ENCODE measurements around the gene NOS1AP. TPM values are rescaled to one million over a fixed set of nuclear protein-coding genes. Genes with fewer than 3 reads are reported as not detected.

NOS1AP gene
- total RNA-seq, 1 experiment from 2014 or later = 5.3 TPM

DNA sequence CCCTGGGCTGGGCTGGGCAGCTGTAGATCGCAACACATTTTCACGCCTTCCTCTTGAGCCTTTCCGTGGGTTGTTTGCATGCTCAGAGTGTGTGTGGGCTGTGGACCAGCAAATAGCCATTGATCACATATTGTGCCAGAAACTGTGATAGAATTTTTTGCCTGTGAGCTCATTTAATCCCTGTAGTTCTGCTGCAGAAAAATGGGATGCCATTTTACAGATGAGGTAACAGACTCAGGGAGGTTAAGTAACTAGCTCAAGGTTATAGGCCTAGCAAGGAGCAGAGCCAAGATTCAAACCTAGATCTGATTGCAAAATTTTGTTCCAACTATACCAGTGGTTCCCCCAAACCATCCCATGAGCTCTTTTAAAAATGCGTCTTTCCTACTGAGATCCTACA, 296.7 kb downstream of the NOS1AP start:
- POLR2A ChIA-PET = no interaction called here
- CTCF ChIA-PET = no interaction called here

DNA sequence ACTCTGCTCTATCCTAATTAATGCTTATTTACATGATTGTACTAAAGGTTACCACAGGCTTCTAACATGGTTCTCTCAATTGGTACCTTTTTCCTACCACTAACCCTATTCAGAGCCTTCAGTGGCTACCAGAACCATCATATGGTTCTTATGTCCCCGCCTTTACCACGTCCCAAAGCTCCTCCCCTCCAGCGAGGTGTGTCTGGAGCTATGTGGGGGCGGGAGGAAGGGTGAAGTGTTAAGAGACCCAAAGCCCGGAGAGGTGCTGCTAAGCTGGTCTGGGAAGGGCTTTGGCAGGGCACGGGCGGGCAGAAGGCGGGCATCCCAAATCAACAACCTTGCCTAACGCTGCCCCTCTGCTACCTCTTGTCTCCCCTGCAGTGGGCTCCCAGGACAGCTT, 297.2 kb downstream of the NOS1AP start:
- Histone ChIP-seq H3K9me3 (ENCODE audit: control insufficient read depth in 1 of 2, insufficient read depth in 1 of 2, low read depth in 1 of 2, low read length in 2 of 2) (no peaks in the 10 kb centered on the region), H4K20me1 (ENCODE audit: insufficient read depth) (no peaks in the 10 kb centered on the region), H3K4me1 (ENCODE audit: control insufficient read depth in 1 of 2, insufficient read depth in 2 of 2, low read length in 2 of 2) (peaks cover 0 to 6% of the 10 kb centered on the region in 2 experiments; a peak in 1 of 4 replicates), H3K9ac (ENCODE audit: low read length) (no peak overlapping the region), H3K27ac (ENCODE audit: low read depth, low read length) (no peak overlapping the region), H3K4me2 (ENCODE audit: low read length) (no peak overlapping the region), H3K36me3 (ENCODE audit: control insufficient read depth in 1 of 2, insufficient read depth in 2 of 2, low read length in 2 of 2) (peaks cover 0 to 3% of the 10 kb centered on the region in 2 experiments; a peak in 1 of 4 replicates), H3K4me3 (replicated peaks in 1 of 2; ENCODE audit: low read depth in 1 of 2, low read length in 2 of 2) (no peak overlapping the region), H3K79me2 (ENCODE audit: insufficient read depth, low read length) (no peaks in the 10 kb centered on the region), H3K9me2 (ENCODE audit: insufficient read depth) (no peaks in the 10 kb centered on the region), H3K27me3 (ENCODE audit: insufficient read depth, low read length) (no peaks in the 10 kb centered on the region), H2AFZ (ENCODE audit: low read depth, low read length, poor library complexity, severe bottlenecking) (no peak overlapping the region)
- ATAC-seq (no peak; the same call in 1 of the 2 replicates), DNase-seq (ENCODE audit: low read depth, low spot score) (no peak)
- intact Hi-C loops (cut with micrococcal nuclease) = no loop called here
- BruUV-seq (replicated peaks) = no TSS peak
- POLR2A ChIA-PET = no interaction called here
- RAD21 ChIA-PET (ENCODE audit: low non-redundant PET in 1 of 2, low total read pairs in 2 of 2, uncharacterized antibody in 2 of 2, unreplicated experiment in 2 of 2) = no interaction called here
- CTCF ChIA-PET = no interaction called here
- TF ChIP-seq, protein P1, sequence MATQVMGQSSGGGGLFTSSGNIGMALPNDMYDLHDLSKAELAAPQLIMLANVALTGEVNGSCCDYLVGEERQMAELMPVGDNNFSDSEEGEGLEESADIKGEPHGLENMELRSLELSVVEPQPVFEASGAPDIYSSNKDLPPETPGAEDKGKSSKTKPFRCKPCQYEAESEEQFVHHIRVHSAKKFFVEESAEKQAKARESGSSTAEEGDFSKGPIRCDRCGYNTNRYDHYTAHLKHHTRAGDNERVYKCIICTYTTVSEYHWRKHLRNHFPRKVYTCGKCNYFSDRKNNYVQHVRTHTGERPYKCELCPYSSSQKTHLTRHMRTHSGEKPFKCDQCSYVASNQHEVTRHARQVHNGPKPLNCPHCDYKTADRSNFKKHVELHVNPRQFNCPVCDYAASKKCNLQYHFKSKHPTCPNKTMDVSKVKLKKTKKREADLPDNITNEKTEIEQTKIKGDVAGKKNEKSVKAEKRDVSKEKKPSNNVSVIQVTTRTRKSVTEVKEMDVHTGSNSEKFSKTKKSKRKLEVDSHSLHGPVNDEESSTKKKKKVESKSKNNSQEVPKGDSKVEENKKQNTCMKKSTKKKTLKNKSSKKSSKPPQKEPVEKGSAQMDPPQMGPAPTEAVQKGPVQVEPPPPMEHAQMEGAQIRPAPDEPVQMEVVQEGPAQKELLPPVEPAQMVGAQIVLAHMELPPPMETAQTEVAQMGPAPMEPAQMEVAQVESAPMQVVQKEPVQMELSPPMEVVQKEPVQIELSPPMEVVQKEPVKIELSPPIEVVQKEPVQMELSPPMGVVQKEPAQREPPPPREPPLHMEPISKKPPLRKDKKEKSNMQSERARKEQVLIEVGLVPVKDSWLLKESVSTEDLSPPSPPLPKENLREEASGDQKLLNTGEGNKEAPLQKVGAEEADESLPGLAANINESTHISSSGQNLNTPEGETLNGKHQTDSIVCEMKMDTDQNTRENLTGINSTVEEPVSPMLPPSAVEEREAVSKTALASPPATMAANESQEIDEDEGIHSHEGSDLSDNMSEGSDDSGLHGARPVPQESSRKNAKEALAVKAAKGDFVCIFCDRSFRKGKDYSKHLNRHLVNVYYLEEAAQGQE (IDR thresholded peaks at IDR 0.05; ENCODE audit: low read depth) = no peak
- TF ChIP-seq FOSL1 (IDR thresholded peaks at IDR 0.05; ENCODE audit: low read depth) = no peak
- TF ChIP-seq CTCF (IDR thresholded peaks at IDR 0.05 in 2 of 3, conservative IDR thresholded peaks at IDR 0.05 in 1 of 3; ENCODE audit: borderline replicate concordance in 1 of 3, insufficient read depth in 1 of 3, low read depth in 2 of 3, low read length in 2 of 3) = no peak
- no peak for TF ChIP-seq EZH2 (IDR thresholded peaks at IDR 0.05)
- no peak for TF ChIP-seq EGR1 (IDR thresholded peaks at IDR 0.05; ENCODE audit: low read depth)
- TF ChIP-seq MAX (IDR thresholded peaks at IDR 0.05) = no peak
- TF ChIP-seq ELF1 (IDR thresholded peaks at IDR 0.05; ENCODE audit: borderline replicate concordance, low read depth) = no peak

More for the DNA sequence above, 296.7 kb downstream of the NOS1AP start:
- H3K4me1 ChIP-seq (ENCODE audit: control insufficient read depth in 1 of 2, insufficient read depth in 2 of 2, low read length in 2 of 2) = peaks cover 0 to 6% of the 10 kb centered on the region in 2 experiments; a peak in 1 of 4 replicates
- no peak overlapping the region for H3K9ac ChIP-seq (ENCODE audit: low read length)
- no peak overlapping the region for H3K27ac ChIP-seq (ENCODE audit: low read depth, low read length)
- no peak for ATAC-seq
- no peaks in the 10 kb centered on the region for H3K27me3 ChIP-seq (ENCODE audit: insufficient read depth, low read length)
- intact Hi-C loops (cut with micrococcal nuclease) = no loop called here
- no TSS peak for BruUV-seq (replicated peaks)
- H3K36me3 ChIP-seq (ENCODE audit: control insufficient read depth in 1 of 2, insufficient read depth in 2 of 2, low read length in 2 of 2) = peaks cover 0 to 3% of the 10 kb centered on the region in 2 experiments; a peak in 1 of 4 replicates
- TF ChIP-seq RAD21 (IDR thresholded peaks at IDR 0.05; ENCODE audit: low read depth) = no peak
- no peak for DNase-seq (ENCODE audit: low read depth, low spot score)
- no peaks in the 10 kb centered on the region for H3K9me2 ChIP-seq (ENCODE audit: insufficient read depth)
- no peaks in the 10 kb centered on the region for H4K20me1 ChIP-seq (ENCODE audit: insufficient read depth)
- H3K9me3 ChIP-seq (ENCODE audit: control insufficient read depth in 1 of 2, insufficient read depth in 1 of 2, low read depth in 1 of 2, low read length in 2 of 2) = no peaks in the 10 kb centered on the region
- no peaks in the 10 kb centered on the region for H3K79me2 ChIP-seq (ENCODE audit: insufficient read depth, low read length)
- H2AFZ ChIP-seq (ENCODE audit: low read depth, low read length, poor library complexity, severe bottlenecking) = no peak overlapping the region
- H3K4me2 ChIP-seq (ENCODE audit: low read length) = no peak overlapping the region
- RAD21 ChIA-PET (ENCODE audit: low non-redundant PET in 1 of 2, low total read pairs in 2 of 2, uncharacterized antibody in 2 of 2, unreplicated experiment in 2 of 2) = no interaction called here
- no peak overlapping the region for H3K4me3 ChIP-seq (replicated peaks in 1 of 2; ENCODE audit: low read depth in 1 of 2, low read length in 2 of 2)
